ENCODE results near the gene PCDHGC3.

Gene PCDHGC3

DNA sequence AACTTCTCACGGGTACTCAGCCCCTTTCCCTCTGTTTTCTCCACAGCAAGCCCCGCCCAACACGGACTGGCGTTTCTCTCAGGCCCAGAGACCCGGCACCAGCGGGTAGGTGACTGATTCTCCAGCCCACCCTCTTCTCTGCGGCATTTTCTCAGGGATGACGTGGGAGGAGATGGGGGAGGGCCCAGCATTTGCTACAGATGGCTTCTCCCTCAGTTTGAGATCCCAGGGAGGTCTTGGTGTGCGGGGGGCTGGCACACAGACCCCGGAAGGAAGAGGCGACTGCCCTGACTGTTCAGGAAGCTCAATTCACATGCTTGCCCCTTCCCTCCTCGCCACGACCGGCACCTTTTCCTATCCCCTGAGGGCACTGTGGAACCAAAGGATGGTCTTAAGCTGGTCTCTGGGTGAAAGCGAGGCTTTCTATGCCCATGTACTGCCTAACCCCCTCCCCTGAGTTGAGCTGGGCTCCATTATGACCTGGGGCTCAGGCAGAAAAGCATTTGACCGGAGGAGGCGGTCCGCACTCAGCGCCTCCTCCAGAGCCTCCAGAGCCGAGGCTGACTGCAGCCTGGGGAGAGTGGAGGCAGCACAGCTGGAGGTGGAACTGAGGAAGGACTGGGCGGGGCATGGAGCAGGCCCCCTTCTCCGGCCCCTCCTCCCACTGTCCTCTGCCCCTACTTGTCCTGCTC lies 19.1 kb downstream of the PCDHGC3 start:
- Histone ChIP-seq H3K4me3 (ENCODE audit: low read length) (no peak overlapping the region), H3K27me3 (replicated peaks; ENCODE audit: insufficient read depth, low read length) (peaks cover 4% of the 10 kb centered on the region), H3K79me2 (ENCODE audit: low read length) (no peaks in the 10 kb centered on the region), H4K20me1 (ENCODE audit: insufficient read depth, low read length) (no peaks in the 10 kb centered on the region), H3K36me3 (replicated peaks; ENCODE audit: insufficient read depth, low read length) (no peaks in the 10 kb centered on the region), H3K27ac (ENCODE audit: low read length) (no peak overlapping the region), H3K4me1 (ENCODE audit: low read length) (no peaks in the 10 kb centered on the region), H2AFZ (ENCODE audit: low read length) (no peak overlapping the region), H3K9me3 (replicated peaks; ENCODE audit: insufficient read depth, low read length) (no peaks in the 10 kb centered on the region), H3K4me2 (ENCODE audit: low read depth, low read length) (no peak overlapping the region), H3F3A (ENCODE audit: insufficient read depth, low read length) (no peaks in the 10 kb centered on the region), H3K9ac (ENCODE audit: low read length) (no peak overlapping the region), H3K9me2 (replicated peaks; ENCODE audit: insufficient read depth, low read length) (no peaks in the 10 kb centered on the region)
- no peak for TF ChIP-seq EZH2phosphoT487 (IDR thresholded peaks at IDR 0.05; ENCODE audit: low read length)
- TF ChIP-seq EZH2 (optimal IDR thresholded peaks at IDR 0.05; ENCODE audit: low read depth, low read length) = no peak
- TF ChIP-seq, protein P1, sequence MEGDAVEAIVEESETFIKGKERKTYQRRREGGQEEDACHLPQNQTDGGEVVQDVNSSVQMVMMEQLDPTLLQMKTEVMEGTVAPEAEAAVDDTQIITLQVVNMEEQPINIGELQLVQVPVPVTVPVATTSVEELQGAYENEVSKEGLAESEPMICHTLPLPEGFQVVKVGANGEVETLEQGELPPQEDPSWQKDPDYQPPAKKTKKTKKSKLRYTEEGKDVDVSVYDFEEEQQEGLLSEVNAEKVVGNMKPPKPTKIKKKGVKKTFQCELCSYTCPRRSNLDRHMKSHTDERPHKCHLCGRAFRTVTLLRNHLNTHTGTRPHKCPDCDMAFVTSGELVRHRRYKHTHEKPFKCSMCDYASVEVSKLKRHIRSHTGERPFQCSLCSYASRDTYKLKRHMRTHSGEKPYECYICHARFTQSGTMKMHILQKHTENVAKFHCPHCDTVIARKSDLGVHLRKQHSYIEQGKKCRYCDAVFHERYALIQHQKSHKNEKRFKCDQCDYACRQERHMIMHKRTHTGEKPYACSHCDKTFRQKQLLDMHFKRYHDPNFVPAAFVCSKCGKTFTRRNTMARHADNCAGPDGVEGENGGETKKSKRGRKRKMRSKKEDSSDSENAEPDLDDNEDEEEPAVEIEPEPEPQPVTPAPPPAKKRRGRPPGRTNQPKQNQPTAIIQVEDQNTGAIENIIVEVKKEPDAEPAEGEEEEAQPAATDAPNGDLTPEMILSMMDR (IDR thresholded peaks at IDR 0.05; ENCODE audit: low read length) = no peak
- no peak for DNase-seq

DNA sequence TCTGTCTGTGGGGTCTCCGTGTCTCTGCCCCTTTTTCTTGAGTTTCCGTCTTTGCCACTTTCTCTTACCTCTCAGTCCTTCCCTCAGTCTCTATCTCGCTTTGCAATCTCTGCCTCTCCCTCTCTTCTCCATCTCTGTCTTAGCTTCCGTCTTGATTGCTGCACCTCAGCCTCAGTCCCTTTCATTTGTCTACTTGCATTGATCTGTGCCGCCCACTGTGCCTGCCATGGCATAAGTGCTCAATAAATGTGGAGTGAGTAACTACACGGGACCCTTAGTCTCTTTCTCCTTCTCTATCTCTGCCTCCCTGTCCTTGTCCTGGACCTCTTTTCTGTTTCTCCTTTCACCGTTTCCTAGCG lies 19.7 kb downstream of the PCDHGC3 start:
- peaks cover 4% of the 10 kb centered on the region for H3K27me3 ChIP-seq (replicated peaks; ENCODE audit: insufficient read depth, low read length)
- H3K9me2 ChIP-seq (replicated peaks; ENCODE audit: insufficient read depth, low read length) = no peaks in the 10 kb centered on the region
- no peak overlapping the region for H3K27ac ChIP-seq (ENCODE audit: low read length)
- H3K4me1 ChIP-seq (ENCODE audit: low read length) = no peaks in the 10 kb centered on the region
- no peak overlapping the region for H3K4me2 ChIP-seq (ENCODE audit: low read depth, low read length)
- no peaks in the 10 kb centered on the region for H3K9me3 ChIP-seq (replicated peaks; ENCODE audit: insufficient read depth, low read length)
- no peaks in the 10 kb centered on the region for H3F3A ChIP-seq (ENCODE audit: insufficient read depth, low read length)
- H3K79me2 ChIP-seq (ENCODE audit: low read length) = no peaks in the 10 kb centered on the region
- H2AFZ ChIP-seq (ENCODE audit: low read length) = no peak overlapping the region
- no peaks in the 10 kb centered on the region for H3K36me3 ChIP-seq (replicated peaks; ENCODE audit: insufficient read depth, low read length)
- no peak for DNase-seq
- no peak overlapping the region for H3K4me3 ChIP-seq (ENCODE audit: low read length)
- TF ChIP-seq, protein P1 (IDR thresholded peaks at IDR 0.05; ENCODE audit: low read length) = no peak
- TF ChIP-seq EZH2phosphoT487 (IDR thresholded peaks at IDR 0.05; ENCODE audit: low read length) = no peak
- no peak for TF ChIP-seq EZH2 (optimal IDR thresholded peaks at IDR 0.05; ENCODE audit: low read depth, low read length)
- no peak overlapping the region for H3K9ac ChIP-seq (ENCODE audit: low read length)
- no peaks in the 10 kb centered on the region for H4K20me1 ChIP-seq (ENCODE audit: insufficient read depth, low read length)

GRCh38 chr5:141496038-141496437 lies 20.3 kb downstream of the PCDHGC3 start:
- Histone ChIP-seq H3K4me3 (ENCODE audit: low read length) (no peak overlapping the region), H3K4me2 (ENCODE audit: low read depth, low read length) (no peak overlapping the region)

More at GRCh38 chr5:141496038-141496437, 20.3 kb downstream of the PCDHGC3 start:
- Histone ChIP-seq H3K79me2 (ENCODE audit: low read length) (no peaks in the 10 kb centered on the region), H3K4me1 (ENCODE audit: low read length) (no peaks in the 10 kb centered on the region), H3K27ac (ENCODE audit: low read length) (no peak overlapping the region), H3F3A (ENCODE audit: insufficient read depth, low read length) (no peaks in the 10 kb centered on the region), H4K20me1 (ENCODE audit: insufficient read depth, low read length) (no peaks in the 10 kb centered on the region), H3K9ac (ENCODE audit: low read length) (no peak overlapping the region), H3K27me3 (replicated peaks; ENCODE audit: insufficient read depth, low read length) (peaks cover 4% of the 10 kb centered on the region), H3K36me3 (replicated peaks; ENCODE audit: insufficient read depth, low read length) (no peaks in the 10 kb centered on the region), H3K9me2 (replicated peaks; ENCODE audit: insufficient read depth, low read length) (no peaks in the 10 kb centered on the region), H2AFZ (ENCODE audit: low read length) (no peak overlapping the region), H3K9me3 (replicated peaks; ENCODE audit: insufficient read depth, low read length) (no peaks in the 10 kb centered on the region)
- no peak for TF ChIP-seq EZH2phosphoT487 (IDR thresholded peaks at IDR 0.05; ENCODE audit: low read length)
- TF ChIP-seq, protein P1 (IDR thresholded peaks at IDR 0.05; ENCODE audit: low read length) = no peak
- no peak for DNase-seq

Data from MM.1S (cell line).